Measurements from ENCODE around the gene FABP3. TPM values are rescaled to one million over a fixed set of nuclear protein-coding genes. Genes with fewer than 3 reads are reported as not detected.

Gene FABP3
- total and polyA plus RNA-seq, 2 experiments from 2014 or later, result 19.3 to 50.2 TPM

GRCh38 chr1:31326461-31326860 lies 46.4 kb downstream of the FABP3 start:
- peaks cover 2% of the 10 kb centered on the region; the same call in 2 of the 3 replicates for H3K4me1 Mint-ChIP-seq
- no peak overlapping the region for H3K4me3 Mint-ChIP-seq
- peaks cover 8% of the 10 kb centered on the region; the same call in 1 of the 2 replicates for H4K20me1 ChIP-seq (replicated peaks; ENCODE audit: insufficient read depth)

More at GRCh38 chr1:31326461-31326860, 46.4 kb downstream of the FABP3 start:
- peaks cover 19% of the 10 kb centered on the region for H3K36me3 Mint-ChIP-seq (ENCODE audit: low read depth)
- Histone ChIP-seq H3K36me3 (ENCODE audit: insufficient read depth) (no peaks in the 10 kb centered on the region; the same call in 1 of the 2 replicates), H3K9me2 (ENCODE audit: insufficient read depth) (no peaks in the 10 kb centered on the region), H3F3A (replicated peaks; ENCODE audit: low read depth) (no peaks in the 10 kb centered on the region), H2AFZ (no peak overlapping the region), H3K4me1 (ENCODE audit: insufficient read depth) (no peaks in the 10 kb centered on the region), H3K27ac (ENCODE audit: low read depth) (no peak overlapping the region), H3K4me2 (no peak overlapping the region), H3K4me3 (no peak overlapping the region), H3K27me3 (ENCODE audit: insufficient read depth) (no peaks in the 10 kb centered on the region), H3K79me2 (replicated peaks; ENCODE audit: insufficient read depth) (no peaks in the 10 kb centered on the region)
- no peak for ATAC-seq
- DNase-seq (ENCODE audit: low spot score), result no peak
- H3K9me3 Mint-ChIP-seq, result no peaks in the 10 kb centered on the region
- H3K27ac Mint-ChIP-seq, result no peak overlapping the region
- no peaks in the 10 kb centered on the region for H3K27me3 Mint-ChIP-seq (ENCODE audit: insufficient read depth, low read depth, poor library complexity)
- no peak for TF ChIP-seq NANOG (IDR thresholded peaks at IDR 0.05; ENCODE audit: borderline replicate concordance)
- TF ChIP-seq JUNB (IDR thresholded peaks at IDR 0.05; ENCODE audit: unreplicated experiment), result no peak
- no peak for TF ChIP-seq EZH2phosphoT487 (IDR thresholded peaks at IDR 0.05; ENCODE audit: unreplicated experiment)
- TF ChIP-seq CREB1 (CRISPR knock-in tag; IDR thresholded peaks at IDR 0.05; ENCODE audit: low read depth), result no peak
- no peak for TF ChIP-seq REST (IDR thresholded peaks at IDR 0.05; ENCODE audit: unreplicated experiment)
- no peak for TF ChIP-seq EZH2 (IDR thresholded peaks at IDR 0.05; ENCODE audit: low read depth, unreplicated experiment)
- TF ChIP-seq ETS1 (IDR thresholded peaks at IDR 0.05), result no peak
- TF ChIP-seq ZNF114 (CRISPR knock-in tag; IDR thresholded peaks at IDR 0.05), result no peak
- TF ChIP-seq ZNF462 (CRISPR knock-in tag; IDR thresholded peaks at IDR 0.05), result no peak
- TF ChIP-seq POLR2AphosphoS5 (IDR thresholded peaks at IDR 0.05; ENCODE audit: low read depth), result no peak
- TF ChIP-seq CTCF (conservative IDR thresholded peaks at IDR 0.05; ENCODE audit: low read depth in 2 of 2), result no peak
- no peak for TF ChIP-seq STAT1 (IDR thresholded peaks at IDR 0.05; ENCODE audit: unreplicated experiment)
- no peak for TF ChIP-seq ZNF331 (CRISPR knock-in tag; IDR thresholded peaks at IDR 0.05; ENCODE audit: low read depth)
